ENCODE results near the gene ST6GALNAC4. TPM values are rescaled to one million over a fixed set of nuclear protein-coding genes. Genes with fewer than 3 reads are reported as not detected.
A peak's percentile ranks its signal among the peaks of the same experiment; 100 is the strongest.

ST6GALNAC4 gene
- total RNA-seq, 1 donor from 2014 or later = 11.4 TPM

- no peak for ATAC-seq
Observed at GRCh38 chr9:127945942-127946341, 29.1 kb upstream of the ST6GALNAC4 start.

GRCh38 chr9:127945338-127945737 is 28.5 kb upstream of the ST6GALNAC4 start:
- ATAC-seq = no peak

- no peak for ATAC-seq
Observed at GRCh38 chr9:127944586-127945218, 27.9 kb upstream of the ST6GALNAC4 start.

- peak; percentile 73 for ATAC-seq
Observed at GRCh38 chr9:127943731-127944144, 26.9 kb upstream of the ST6GALNAC4 start.

GRCh38 chr9:127943011-127943662 is 26.3 kb upstream of the ST6GALNAC4 start:
- ATAC-seq = no peak

- peak; percentile 30 for ATAC-seq
Observed at GRCh38 chr9:127942216-127943010, 25.6 kb upstream of the ST6GALNAC4 start.

GRCh38 chr9:127941961-127942215 is 25.0 kb upstream of the ST6GALNAC4 start:
- no peak for ATAC-seq

- ATAC-seq = no peak
Observed at GRCh38 chr9:127941062-127941960, 24.5 kb upstream of the ST6GALNAC4 start.

GRCh38 chr9:127940593-127940992 is 23.8 kb upstream of the ST6GALNAC4 start:
- no peak for ATAC-seq

- ATAC-seq = peak; percentile 7
Observed at GRCh38 chr9:127938298-127938690, 21.5 kb upstream of the ST6GALNAC4 start.

- ATAC-seq = peak; percentile 81
Observed at GRCh38 chr9:127937388-127938297, 20.8 kb upstream of the ST6GALNAC4 start, which contains the start of gene DPM2. Gene DPM2 (minus strand): TSS chr9:127937854. CDS start chr9:127937820, 34 bp downstream.

GRCh38 chr9:127937056-127937387 is 20.2 kb upstream of the ST6GALNAC4 start:
- ATAC-seq = no peak

GRCh38 chr9:127936347-127936852 is 19.6 kb upstream of the ST6GALNAC4 start:
- no peak for ATAC-seq

GRCh38 chr9:127935765-127936221 is 19.0 kb upstream of the ST6GALNAC4 start:
- ATAC-seq = peak; percentile 8

- ATAC-seq = no peak
Observed at GRCh38 chr9:127934986-127935385, 18.1 kb upstream of the ST6GALNAC4 start.

- ATAC-seq = no peak
Observed at GRCh38 chr9:127934248-127934647, 17.4 kb upstream of the ST6GALNAC4 start.

- no peak for ATAC-seq
Observed at GRCh38 chr9:127931092-127931881, 14.4 kb upstream of the ST6GALNAC4 start.

GRCh38 chr9:127930231-127931091 is 13.6 kb upstream of the ST6GALNAC4 start, which contains the start of gene PIP5KL1:
Gene PIP5KL1 (minus strand): TSS chr9:127930777. CDS start chr9:127930752, 25 bp downstream.
- peak; percentile 33 for ATAC-seq

- no peak for ATAC-seq
Observed at GRCh38 chr9:127929625-127929979, 12.8 kb upstream of the ST6GALNAC4 start.

Data from esophagus mucosa (tissue), 1 donor.